HG02840 (cell line): Measurements from ENCODE around the gene PCDH9.

Source experiments
- ATAC-seq: cut with Tn5 transposase; IDR thresholded peaks from one replicate; pipeline ENCODE4 v1.9.1; 2021; ENCODE audit warnings: mild to moderate bottlenecking, moderate library complexity, moderate number of reproducible peaks; ENCODE audit not compliant: unreplicated experiment, low FRiP score

Gene PCDH9

GRCh38 chr13:67168384-67168783 lies 61.8 kb downstream of the PCDH9 start:
- no peak for ATAC-seq

GRCh38 chr13:67167420-67167819 lies 62.7 kb downstream of the PCDH9 start:
- ATAC-seq: no peak

GRCh38 chr13:67161176-67161575 lies 69.0 kb downstream of the PCDH9 start:
- no peak for ATAC-seq

- ATAC-seq: no peak
Observed at GRCh38 chr13:67158903-67159302, 71.2 kb downstream of the PCDH9 start.

GRCh38 chr13:67156723-67157060 lies 73.4 kb downstream of the PCDH9 start:
- no peak for ATAC-seq

- ATAC-seq: no peak
Observed at GRCh38 chr13:67155898-67156722, 74.0 kb downstream of the PCDH9 start.

GRCh38 chr13:67152085-67152484 lies 78.1 kb downstream of the PCDH9 start:
- ATAC-seq: no peak

GRCh38 chr13:67151652-67152051 lies 78.5 kb downstream of the PCDH9 start:
- no peak for ATAC-seq

GRCh38 chr13:67150608-67151007 lies 79.5 kb downstream of the PCDH9 start:
- ATAC-seq: no peak

- ATAC-seq: no peak
Observed at GRCh38 chr13:67148161-67148571, 82.0 kb downstream of the PCDH9 start.

- no peak for ATAC-seq
Observed at GRCh38 chr13:67147342-67148133, 82.6 kb downstream of the PCDH9 start.

- ATAC-seq: no peak
Observed at GRCh38 chr13:67146523-67147130, 83.5 kb downstream of the PCDH9 start.

- no peak for ATAC-seq
Observed at GRCh38 chr13:67145950-67146349, 84.2 kb downstream of the PCDH9 start.

GRCh38 chr13:67143544-67144115 lies 86.5 kb downstream of the PCDH9 start:
- no peak for ATAC-seq

GRCh38 chr13:67140006-67140405 lies 90.1 kb downstream of the PCDH9 start:
- no peak for ATAC-seq

GRCh38 chr13:67139551-67139950 lies 90.6 kb downstream of the PCDH9 start:
- ATAC-seq: no peak

- ATAC-seq: no peak
Observed at GRCh38 chr13:67138970-67139369, 91.2 kb downstream of the PCDH9 start.

- ATAC-seq: no peak
Observed at GRCh38 chr13:67137044-67137735, 92.9 kb downstream of the PCDH9 start.

- no peak for ATAC-seq
Observed at GRCh38 chr13:67136157-67136556, 94.0 kb downstream of the PCDH9 start.

- no peak for ATAC-seq
Observed at GRCh38 chr13:67135356-67135755, 94.8 kb downstream of the PCDH9 start.
